GM12874 (cell line): ENCODE data around the gene RNF26.
A peak's percentile ranks its signal among the peaks of the same experiment; 100 is the strongest.

ENCODE experiments used
- TF ChIP-seq, protein P1 (sequence below): IDR thresholded peaks from 2 replicates; pipeline ENCODE4 v1.5.1; 2011; ENCODE audit warnings: low read depth, mild to moderate bottlenecking, control low read depth, low read length, moderate library complexity; ENCODE audit not compliant: insufficient read depth

RNF26 gene

DNA sequence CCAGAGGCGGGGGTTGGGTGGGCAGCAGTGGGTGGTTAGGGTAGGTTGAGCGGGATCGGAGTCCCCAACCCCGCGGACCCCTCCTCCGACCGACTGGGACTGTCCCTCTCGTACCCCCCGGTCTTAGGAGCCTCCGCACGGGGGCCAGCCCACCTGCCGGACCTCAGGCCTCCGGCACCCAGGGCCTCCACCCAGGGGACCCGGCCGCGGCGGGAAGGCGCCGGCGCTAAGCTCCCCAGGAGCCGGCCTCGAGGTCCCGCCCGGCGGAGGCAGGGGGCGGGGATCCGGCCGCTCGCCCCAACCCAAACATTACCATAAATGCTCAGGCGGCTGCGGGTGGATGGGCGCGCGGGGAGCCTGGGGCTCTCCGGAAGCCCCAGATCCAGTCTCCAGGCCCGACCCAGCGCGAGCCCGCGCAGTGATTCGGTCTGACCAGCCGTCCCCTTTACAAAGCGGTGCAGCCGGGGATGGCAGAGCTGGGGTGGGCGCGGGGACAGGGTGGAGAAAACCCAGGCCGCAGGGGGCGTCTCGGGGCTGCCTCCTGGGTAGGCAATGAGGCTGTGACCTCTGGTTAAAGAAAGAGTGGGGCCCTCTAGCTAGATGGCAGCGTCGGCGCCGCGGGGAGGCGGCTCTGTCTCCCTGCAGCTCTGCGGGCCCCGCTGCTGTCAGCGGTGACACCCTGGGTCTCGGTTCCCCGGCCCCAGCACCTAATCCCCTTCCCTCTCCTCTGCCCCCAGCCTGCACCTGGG is 13.4 kb upstream of the RNF26 start:
- TF ChIP-seq, protein P1, sequence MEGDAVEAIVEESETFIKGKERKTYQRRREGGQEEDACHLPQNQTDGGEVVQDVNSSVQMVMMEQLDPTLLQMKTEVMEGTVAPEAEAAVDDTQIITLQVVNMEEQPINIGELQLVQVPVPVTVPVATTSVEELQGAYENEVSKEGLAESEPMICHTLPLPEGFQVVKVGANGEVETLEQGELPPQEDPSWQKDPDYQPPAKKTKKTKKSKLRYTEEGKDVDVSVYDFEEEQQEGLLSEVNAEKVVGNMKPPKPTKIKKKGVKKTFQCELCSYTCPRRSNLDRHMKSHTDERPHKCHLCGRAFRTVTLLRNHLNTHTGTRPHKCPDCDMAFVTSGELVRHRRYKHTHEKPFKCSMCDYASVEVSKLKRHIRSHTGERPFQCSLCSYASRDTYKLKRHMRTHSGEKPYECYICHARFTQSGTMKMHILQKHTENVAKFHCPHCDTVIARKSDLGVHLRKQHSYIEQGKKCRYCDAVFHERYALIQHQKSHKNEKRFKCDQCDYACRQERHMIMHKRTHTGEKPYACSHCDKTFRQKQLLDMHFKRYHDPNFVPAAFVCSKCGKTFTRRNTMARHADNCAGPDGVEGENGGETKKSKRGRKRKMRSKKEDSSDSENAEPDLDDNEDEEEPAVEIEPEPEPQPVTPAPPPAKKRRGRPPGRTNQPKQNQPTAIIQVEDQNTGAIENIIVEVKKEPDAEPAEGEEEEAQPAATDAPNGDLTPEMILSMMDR: no peak

GRCh38 chr11:119322360-119322739 is 12.0 kb upstream of the RNF26 start:
- TF ChIP-seq, protein P1: no peak

- TF ChIP-seq, protein P1: no peak
These were observed 11.3 kb upstream of the RNF26 start for GRCh38 chr11:119322921-119323531.

GRCh38 chr11:119323532-119324033 is 10.7 kb upstream of the RNF26 start:
- TF ChIP-seq, protein P1: peak; percentile 84

GRCh38 chr11:119324189-119324588 is 10.1 kb upstream of the RNF26 start:
- TF ChIP-seq, protein P1: no peak

DNA sequence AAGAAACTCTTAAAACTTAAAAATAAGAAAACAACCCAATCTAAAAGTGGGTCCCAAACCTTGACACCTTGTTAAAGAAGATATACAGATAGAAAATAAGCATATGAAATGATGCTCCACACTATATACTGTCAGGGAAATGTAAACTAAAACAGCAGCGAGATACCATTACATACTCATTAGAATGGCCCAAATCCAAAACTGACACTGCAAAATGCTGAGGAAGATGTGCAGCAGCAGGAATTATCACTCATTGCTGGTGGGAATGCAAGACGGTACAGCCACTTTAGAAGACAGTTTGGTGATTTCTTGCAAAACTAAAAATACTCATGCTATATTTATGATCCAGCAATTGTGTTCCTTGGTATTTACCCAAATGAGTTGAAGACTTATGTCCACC is 5.0 kb upstream of the RNF26 start:
- TF ChIP-seq, protein P1: no peak

DNA sequence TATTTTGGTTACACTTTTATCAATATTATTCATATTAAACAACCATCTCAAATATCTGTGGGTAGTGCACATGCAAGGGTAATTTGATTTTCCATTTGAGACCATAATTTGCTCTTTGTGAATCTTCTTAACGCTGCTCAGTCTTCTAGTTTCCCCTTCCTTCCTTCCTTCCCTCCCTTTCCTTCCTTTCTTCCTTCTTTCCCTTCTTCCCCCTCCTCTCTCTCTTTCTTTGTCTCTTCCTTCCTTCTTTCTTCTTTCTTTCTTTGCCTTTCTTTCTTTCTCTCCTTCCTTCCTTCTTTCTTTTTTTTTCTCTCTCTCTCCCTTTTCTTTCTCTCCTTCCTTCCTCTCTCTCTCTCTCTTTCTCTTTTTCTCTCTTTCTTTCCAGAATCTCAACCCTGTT is 4.1 kb upstream of the RNF26 start:
- TF ChIP-seq, protein P1: no peak
